Mesenchymal stem cell (in vitro differentiated cells and primary cell): Measurements from ENCODE around the gene DNAH2.

Experiments used
- DNase-seq: peaks from one replicate; pipeline ENCODE4 v3.0.0-alpha.2; 2013
- H2AFZ ChIP-seq: one replicate; pipeline ENCODE4 v1.6.1; 2013; ENCODE audit warnings: low read depth, mild to moderate bottlenecking, control low read depth, inconsistent platforms, low read length, moderate library complexity
- H2AK5ac ChIP-seq: 2 replicates; pipeline ENCODE4 v1.6.1; 2013; ENCODE audit warnings: low read length, moderate library complexity, mild to moderate bottlenecking, inconsistent platforms; ENCODE audit not compliant: severe bottlenecking
- H2BK120ac ChIP-seq: one replicate; pipeline ENCODE4 v1.6.1; 2013; ENCODE audit warnings: low read depth, mild to moderate bottlenecking, inconsistent platforms, low read length, moderate library complexity
- H2BK12ac ChIP-seq, 2 experiments: one replicate each; pipeline ENCODE4 v1.6.1; 2013; ENCODE audit warnings: inconsistent platforms in 2 of 2, low read length in 2 of 2, mild to moderate bottlenecking in 2 of 2, moderate library complexity in 2 of 2, control low read depth in 1 of 2
- H2BK15ac ChIP-seq: one replicate; pipeline ENCODE4 v1.6.1; 2013; ENCODE audit warnings: mild to moderate bottlenecking, low read depth, inconsistent platforms; ENCODE audit not compliant: poor library complexity, severe bottlenecking
- H2BK5ac ChIP-seq: 2 replicates; pipeline ENCODE4 v1.6.1; 2013; ENCODE audit warnings: low read depth, mild to moderate bottlenecking, low read length, control low read depth, inconsistent platforms; ENCODE audit not compliant: poor library complexity, severe bottlenecking
- H3K14ac ChIP-seq, 2 experiments: one replicate each; pipeline ENCODE4 v1.6.1; 2013; ENCODE audit warnings: inconsistent platforms in 2 of 2, low read length in 2 of 2, control low read depth in 1 of 2, mild to moderate bottlenecking in 1 of 2, moderate library complexity in 1 of 2
- H3K18ac ChIP-seq, 2 experiments: one replicate each; pipeline ENCODE4 v1.6.1; 2013; ENCODE audit warnings: inconsistent platforms in 2 of 2, low read length in 2 of 2, control low read depth in 1 of 2, low read depth in 1 of 2, mild to moderate bottlenecking in 1 of 2
- H3K23ac ChIP-seq, 2 experiments: one replicate each; pipeline ENCODE4 v1.6.1; 2013; ENCODE audit warnings: inconsistent platforms in 2 of 2, low read length in 2 of 2, mild to moderate bottlenecking in 2 of 2, moderate library complexity in 2 of 2, control low read depth in 1 of 2
- H3K27ac ChIP-seq: 2 replicates; pipeline ENCODE4 v1.5.1; 2013; ENCODE audit warnings: mild to moderate bottlenecking, moderate library complexity, low read length, control low read depth, inconsistent platforms; ENCODE audit not compliant: poor library complexity, severe bottlenecking
- H3K27me3 ChIP-seq, 2 experiments: 2 replicates each; pipeline versions ENCODE4 v1.6.1 to v1.7.0; 2013; ENCODE audit warnings: low read length in 2 of 2, mild to moderate bottlenecking in 2 of 2, moderate library complexity in 2 of 2, control low read depth in 1 of 2, inconsistent platforms in 1 of 2; ENCODE audit not compliant: control insufficient read depth in 1 of 2, insufficient read depth in 1 of 2
- H3K36me3 ChIP-seq, 2 experiments: 2 replicates each; pipeline versions ENCODE4 v1.6.1 to v1.7.0; 2013; ENCODE audit warnings: low read length in 2 of 2, control low read depth in 1 of 2, inconsistent platforms in 1 of 2, low read depth in 1 of 2, mild to moderate bottlenecking in 1 of 2; ENCODE audit not compliant: insufficient read depth in 2 of 2, control insufficient read depth in 1 of 2
- H3K4ac ChIP-seq, 2 experiments: one replicate each; pipeline ENCODE4 v1.6.1; 2013; ENCODE audit warnings: inconsistent platforms in 2 of 2, low read length in 2 of 2, mild to moderate bottlenecking in 2 of 2, moderate library complexity in 2 of 2, control low read depth in 1 of 2, low read depth in 1 of 2
- H3K4me1 ChIP-seq: 2 replicates; pipeline ENCODE4 v1.6.1; 2013; ENCODE audit warnings: low read depth, low read length, control low read depth; ENCODE audit not compliant: control insufficient read depth, insufficient read depth
- H3K4me2 ChIP-seq: 2 replicates; pipeline ENCODE4 v1.6.1; 2013; ENCODE audit warnings: low read length, mild to moderate bottlenecking, inconsistent platforms; ENCODE audit not compliant: poor library complexity, severe bottlenecking
- H3K4me3 ChIP-seq, 2 experiments: 2 replicates each; pipeline versions ENCODE4 v1.5.1 to v1.7.0; 2013; ENCODE audit warnings: low read length in 2 of 2, mild to moderate bottlenecking in 2 of 2, control low read depth in 1 of 2, low read depth in 1 of 2; ENCODE audit not compliant: insufficient read depth in 1 of 2
- H3K79me1 ChIP-seq: replicated peaks from 2 replicates; pipeline ENCODE4 v1.6.1; 2013; ENCODE audit warnings: mild to moderate bottlenecking, control low read depth, low read length, inconsistent platforms; ENCODE audit not compliant: poor library complexity, severe bottlenecking
- H3K9ac ChIP-seq: 2 replicates; pipeline ENCODE4 v1.7.0; 2013; ENCODE audit warnings: mild to moderate bottlenecking, low read length, moderate library complexity
- H3K9me3 ChIP-seq: 2 replicates; pipeline ENCODE4 v1.7.0; 2013; ENCODE audit warnings: mild to moderate bottlenecking, low read length; ENCODE audit not compliant: control insufficient read depth
- H4K8ac ChIP-seq: one replicate; pipeline ENCODE4 v1.6.1; 2013; ENCODE audit warnings: inconsistent platforms, mild to moderate bottlenecking, low read length, moderate library complexity
- H4K91ac ChIP-seq: one replicate; pipeline ENCODE4 v1.6.1; 2013; ENCODE audit warnings: mild to moderate bottlenecking, low read length, inconsistent platforms
- WGBS: methylation state at CpG from one replicate; pipeline ENCODE4 v1.1.7; 2013; ENCODE audit warnings: mixed read lengths; 5-methylcytosine and 5-hydroxymethylcytosine counted together

The DNAH2 gene

GRCh38 chr17:7839876-7840261 lies 122.3 kb downstream of the DNAH2 start:
- no peak overlapping the region for H2BK12ac ChIP-seq
- H3K27ac ChIP-seq, result no peak overlapping the region
- H3K9ac ChIP-seq, result peak overlapping the region; percentile 98
- 77% methylated on average over 2 of the region's 2 CpGs for WGBS
- H2BK5ac ChIP-seq, result no peak overlapping the region
- DNase-seq, result peak; percentile 63
- H3K27me3 ChIP-seq, result no peaks in the 10 kb centered on the region
- no peak overlapping the region for H3K18ac ChIP-seq
- no peak overlapping the region for H2AFZ ChIP-seq
- H3K4me3 ChIP-seq, result no peak overlapping the region
- H3K9me3 ChIP-seq, result no peaks in the 10 kb centered on the region
- H4K91ac ChIP-seq, result peak overlapping the region; percentile 32
- peaks cover 12% of the 10 kb centered on the region for H3K79me1 ChIP-seq
- no peak overlapping the region for H2BK120ac ChIP-seq
- no peak overlapping the region for H4K8ac ChIP-seq
- peaks cover 27% of the 10 kb centered on the region for H3K4me1 ChIP-seq
- no peak overlapping the region for H2BK15ac ChIP-seq
- H2AK5ac ChIP-seq, result no peak overlapping the region
- H3K4ac ChIP-seq, result peak overlapping the region in 1 of 2 experiments; percentile 13
- H3K14ac ChIP-seq, result no peak overlapping the region
- no peak overlapping the region for H3K4me2 ChIP-seq
- H3K36me3 ChIP-seq, result peaks cover 4 to 12% of the 10 kb centered on the region in 2 experiments
- H3K23ac ChIP-seq, result no peak overlapping the region

GRCh38 chr17:7840441-7840840 lies 122.9 kb downstream of the DNAH2 start:
- no peak overlapping the region for H2BK5ac ChIP-seq
- no peaks in the 10 kb centered on the region for H3K27me3 ChIP-seq
- H2BK12ac ChIP-seq, result no peak overlapping the region
- no peak overlapping the region for H2AFZ ChIP-seq
- H3K9ac ChIP-seq, result peak overlapping the region; percentile 98
- H3K9me3 ChIP-seq, result no peaks in the 10 kb centered on the region
- H3K4me2 ChIP-seq, result no peak overlapping the region
- no peak overlapping the region for H3K18ac ChIP-seq
- no peak overlapping the region for H4K91ac ChIP-seq
- H3K14ac ChIP-seq, result no peak overlapping the region
- WGBS, result 60% methylated on average over 1 of the region's 1 CpG
- no peak overlapping the region for H3K4ac ChIP-seq
- H2BK15ac ChIP-seq, result no peak overlapping the region
- H3K4me1 ChIP-seq, result peaks cover 33% of the 10 kb centered on the region
- H3K27ac ChIP-seq, result no peak overlapping the region
- H2BK120ac ChIP-seq, result no peak overlapping the region
- DNase-seq, result no peak
- H3K36me3 ChIP-seq, result peaks cover 9 to 12% of the 10 kb centered on the region in 2 experiments
- H3K4me3 ChIP-seq, result no peak overlapping the region
- no peak overlapping the region for H2AK5ac ChIP-seq
- no peak overlapping the region for H4K8ac ChIP-seq
- no peak overlapping the region for H3K23ac ChIP-seq
- H3K79me1 ChIP-seq, result peaks cover 12% of the 10 kb centered on the region

- Histone ChIP-seq H3K4me3 (peak overlapping the region in 1 of 2 experiments; percentile 94), H3K9ac (peak overlapping the region; percentile 98), H2BK120ac (no peak overlapping the region), H3K4me1 (peaks cover 34% of the 10 kb centered on the region), H3K18ac (peak overlapping the region in 1 of 2 experiments; percentile 8), H3K4ac (no peak overlapping the region), H3K27me3 (no peaks in the 10 kb centered on the region), H2AK5ac (no peak overlapping the region), H3K23ac (no peak overlapping the region), H3K14ac (no peak overlapping the region), H4K8ac (no peak overlapping the region), H3K9me3 (no peaks in the 10 kb centered on the region), H3K36me3 (peaks cover 14 to 15% of the 10 kb centered on the region in 2 experiments), H2AFZ (no peak overlapping the region), H3K27ac (peak overlapping the region; percentile 27), H2BK15ac (no peak overlapping the region), H4K91ac (no peak overlapping the region), H2BK12ac (peak overlapping the region in 1 of 2 experiments; percentile 1), H3K4me2 (no peak overlapping the region), H3K79me1 (peaks cover 15% of the 10 kb centered on the region), H2BK5ac (no peak overlapping the region)
- DNase-seq, result no peak
- 50% methylated on average over 1 of the region's 1 CpG for WGBS
These were observed 123.3 kb downstream of the DNAH2 start for GRCh38 chr17:7840875-7841274.

GRCh38 chr17:7841396-7841914 lies 123.9 kb downstream of the DNAH2 start:
- H3K23ac ChIP-seq, result no peak overlapping the region
- H3K9me3 ChIP-seq, result no peaks in the 10 kb centered on the region
- peak overlapping the region; percentile 83 for H3K4me2 ChIP-seq
- peak overlapping the region; percentile 66 to 94 for H3K4me3 ChIP-seq
- 1% methylated on average over 34 of the region's 34 CpGs for WGBS
- no peaks in the 10 kb centered on the region for H3K27me3 ChIP-seq
- H3K4me1 ChIP-seq, result peaks cover 34% of the 10 kb centered on the region
- peak overlapping the region; percentile 76 for H4K8ac ChIP-seq
- H3K4ac ChIP-seq, result peak overlapping the region; percentile 69 to 97
- H2AK5ac ChIP-seq, result no peak overlapping the region
- peak overlapping the region; percentile 93 to 94 for H3K18ac ChIP-seq
- DNase-seq, result peak; percentile 96
- H4K91ac ChIP-seq, result peak overlapping the region; percentile 63
- peak overlapping the region; percentile 45 to 77 for H2BK12ac ChIP-seq
- H2BK15ac ChIP-seq, result peak overlapping the region; percentile 55
- peak overlapping the region in 1 of 2 experiments; percentile 76 for H3K14ac ChIP-seq
- H3K27ac ChIP-seq, result peak overlapping the region; percentile 91
- no peak overlapping the region for H2AFZ ChIP-seq
- peaks cover 17 to 20% of the 10 kb centered on the region in 2 experiments for H3K36me3 ChIP-seq
- peak overlapping the region; percentile 66 for H2BK120ac ChIP-seq
- peak overlapping the region; percentile 98 for H3K9ac ChIP-seq
- no peak overlapping the region for H2BK5ac ChIP-seq
- peaks cover 17% of the 10 kb centered on the region for H3K79me1 ChIP-seq
